Measurements from ENCODE around the gene SLCO1A2.

DNA sequence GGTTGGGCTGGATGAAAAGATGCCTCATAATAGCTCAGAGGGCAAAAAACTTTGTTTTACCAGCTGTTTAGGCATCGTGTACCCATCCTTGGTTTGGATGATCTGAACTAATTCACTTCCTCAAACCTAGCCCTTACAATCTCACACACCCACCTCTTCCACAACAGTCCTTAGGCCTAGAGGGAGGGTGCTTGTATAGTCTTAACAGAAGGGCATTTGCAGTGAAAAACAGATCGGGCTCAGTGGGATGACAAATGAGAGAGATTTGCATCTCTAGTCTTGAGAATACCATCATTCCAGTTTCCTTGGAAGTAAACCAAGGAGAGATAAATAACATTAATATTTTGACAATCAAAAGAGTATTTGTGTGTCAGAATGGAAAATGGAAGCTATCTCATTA lies 11.0 kb downstream of the SLCO1A2 start:
- TF ChIP-seq CTCF (IDR thresholded peaks at IDR 0.05) (no peak), EZH2 (IDR thresholded peaks at IDR 0.05) (no peak)

All from neural progenitor cell (in vitro differentiated cells).